ENCODE measurements around the gene TTC19. TPM values are rescaled to one million over a fixed set of nuclear protein-coding genes. Genes with fewer than 3 reads are reported as not detected.

Gene TTC19
- total and polyA plus RNA-seq, 12 donors: 20.6 to 152 (median 50.5) TPM

DNA sequence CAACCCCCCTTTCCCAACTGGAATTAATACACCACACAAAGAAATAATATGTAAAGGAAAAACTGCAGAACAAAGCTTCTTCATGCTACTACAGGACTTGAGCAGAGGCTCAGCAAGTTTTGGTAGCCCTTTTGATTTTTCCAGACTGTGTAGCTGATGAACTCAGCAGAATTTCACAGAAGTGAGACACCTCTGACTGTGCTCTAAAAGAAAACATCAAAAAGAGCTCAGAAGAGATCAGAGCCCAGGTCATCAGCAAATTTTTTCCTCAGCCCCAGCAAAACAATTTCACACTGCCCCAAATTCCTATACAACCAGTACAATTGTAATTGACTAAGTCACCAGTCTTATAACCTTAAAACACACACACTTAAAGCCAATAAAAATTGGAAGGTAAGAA, 38.0 kb downstream of the TTC19 start:
- Histone ChIP-seq H3K4me3 (no peak overlapping the region), H3K4me1 (replicated peaks in 1 of 2) (peaks cover 3 to 10% of the 10 kb centered on the region in 2 donors), H3K36me3 (replicated peaks in 1 of 2) (peaks cover 0 to 47% of the 10 kb centered on the region in 2 donors), H3K27ac (peak overlapping the region in 1 of 5 donors; percentile 2), H3K27me3 (no peaks in the 10 kb centered on the region), H3K9me3 (replicated peaks in 1 of 3) (no peaks in the 10 kb centered on the region)
- no peak for DNase-seq
- no peak for TF ChIP-seq POLR2A (IDR thresholded peaks at IDR 0.05)
- TF ChIP-seq, protein P1, sequence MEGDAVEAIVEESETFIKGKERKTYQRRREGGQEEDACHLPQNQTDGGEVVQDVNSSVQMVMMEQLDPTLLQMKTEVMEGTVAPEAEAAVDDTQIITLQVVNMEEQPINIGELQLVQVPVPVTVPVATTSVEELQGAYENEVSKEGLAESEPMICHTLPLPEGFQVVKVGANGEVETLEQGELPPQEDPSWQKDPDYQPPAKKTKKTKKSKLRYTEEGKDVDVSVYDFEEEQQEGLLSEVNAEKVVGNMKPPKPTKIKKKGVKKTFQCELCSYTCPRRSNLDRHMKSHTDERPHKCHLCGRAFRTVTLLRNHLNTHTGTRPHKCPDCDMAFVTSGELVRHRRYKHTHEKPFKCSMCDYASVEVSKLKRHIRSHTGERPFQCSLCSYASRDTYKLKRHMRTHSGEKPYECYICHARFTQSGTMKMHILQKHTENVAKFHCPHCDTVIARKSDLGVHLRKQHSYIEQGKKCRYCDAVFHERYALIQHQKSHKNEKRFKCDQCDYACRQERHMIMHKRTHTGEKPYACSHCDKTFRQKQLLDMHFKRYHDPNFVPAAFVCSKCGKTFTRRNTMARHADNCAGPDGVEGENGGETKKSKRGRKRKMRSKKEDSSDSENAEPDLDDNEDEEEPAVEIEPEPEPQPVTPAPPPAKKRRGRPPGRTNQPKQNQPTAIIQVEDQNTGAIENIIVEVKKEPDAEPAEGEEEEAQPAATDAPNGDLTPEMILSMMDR (IDR thresholded peaks at IDR 0.05): no peak
- intact Hi-C loops (cut with DNase I): no loop called here

DNA sequence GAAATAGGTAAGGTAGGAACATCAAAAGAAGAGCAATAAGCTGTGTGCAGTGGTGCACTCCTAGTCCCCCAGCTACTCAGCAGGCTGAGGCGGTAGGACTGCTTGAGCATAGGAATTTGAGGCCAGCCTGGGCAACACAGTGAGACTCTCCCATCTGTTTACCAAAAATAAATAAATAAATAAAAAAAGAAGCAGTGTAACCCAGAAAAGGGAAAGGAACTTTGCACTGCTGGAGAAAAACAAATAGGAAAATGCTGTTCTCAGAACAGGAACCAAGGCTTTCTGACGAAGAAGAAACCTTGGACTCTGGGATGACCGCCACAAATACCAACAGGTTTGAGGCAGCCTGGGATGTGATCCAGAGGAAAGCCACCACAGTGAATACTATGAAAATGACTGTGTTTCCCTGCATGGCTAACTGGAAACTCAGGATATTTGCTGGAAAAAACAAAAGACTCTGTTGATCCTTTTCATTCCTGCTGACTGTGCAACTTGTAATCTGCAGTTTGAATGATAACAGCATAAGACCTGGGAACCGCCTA, 41.2 kb downstream of the TTC19 start:
- Histone ChIP-seq H3K27ac (peak overlapping the region; percentile 41 to 84 (median 76)), H3K9me3 (replicated peaks in 1 of 3) (no peaks in the 10 kb centered on the region), H3K4me1 (replicated peaks in 1 of 2) (peaks cover 3 to 10% of the 10 kb centered on the region in 2 donors), H3K27me3 (no peaks in the 10 kb centered on the region), H3K4me3 (no peak overlapping the region), H3K36me3 (replicated peaks in 1 of 2) (peaks cover 0 to 34% of the 10 kb centered on the region in 2 donors)
- DNase-seq: peak; percentile 77 to 90 (median 88)
- no peak for TF ChIP-seq POLR2A (IDR thresholded peaks at IDR 0.05)
- TF ChIP-seq, protein P1 (IDR thresholded peaks at IDR 0.05): no peak
- WGBS, 4 donors: 31 to 44% (median 33%) methylated on average over 4 of the region's 4 CpGs
- intact Hi-C loops (cut with DNase I): no loop called here

DNA sequence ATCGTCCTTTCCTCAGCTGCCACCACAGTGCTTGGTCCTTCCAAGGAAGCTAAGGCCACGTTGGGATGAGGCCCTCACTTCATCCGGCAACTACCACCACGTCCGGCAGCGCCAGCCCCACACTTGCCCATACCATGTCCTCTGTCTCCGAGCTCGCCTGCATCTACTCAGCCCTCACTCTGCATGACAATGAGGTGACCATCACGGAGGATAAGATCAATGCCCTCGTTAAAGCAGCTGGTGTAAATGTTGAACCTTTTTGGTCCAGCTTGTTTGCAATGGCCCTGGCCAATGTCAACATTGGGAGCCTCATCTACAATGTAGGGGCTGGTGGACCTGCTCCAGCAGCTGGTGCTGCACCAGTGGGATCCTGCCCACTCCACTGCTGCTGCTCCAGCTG, 44.9 kb downstream of the TTC19 start:
- Histone ChIP-seq H3K27ac (no peak overlapping the region), H3K9me3 (replicated peaks in 1 of 3) (no peaks in the 10 kb centered on the region), H3K27me3 (no peaks in the 10 kb centered on the region), H3K4me1 (replicated peaks in 1 of 2) (peaks cover 3 to 10% of the 10 kb centered on the region in 2 donors), H3K4me3 (no peak overlapping the region), H3K36me3 (replicated peaks in 1 of 2) (peaks cover 0 to 43% of the 10 kb centered on the region in 2 donors)
- no peak for DNase-seq
- TF ChIP-seq, protein P1 (IDR thresholded peaks at IDR 0.05): no peak
- TF ChIP-seq POLR2A (IDR thresholded peaks at IDR 0.05): no peak
- intact Hi-C loops (cut with DNase I): no loop called here
- WGBS, 4 donors: 89 to 94% (median 91%) methylated on average over 10 of the region's 10 CpGs

DNA sequence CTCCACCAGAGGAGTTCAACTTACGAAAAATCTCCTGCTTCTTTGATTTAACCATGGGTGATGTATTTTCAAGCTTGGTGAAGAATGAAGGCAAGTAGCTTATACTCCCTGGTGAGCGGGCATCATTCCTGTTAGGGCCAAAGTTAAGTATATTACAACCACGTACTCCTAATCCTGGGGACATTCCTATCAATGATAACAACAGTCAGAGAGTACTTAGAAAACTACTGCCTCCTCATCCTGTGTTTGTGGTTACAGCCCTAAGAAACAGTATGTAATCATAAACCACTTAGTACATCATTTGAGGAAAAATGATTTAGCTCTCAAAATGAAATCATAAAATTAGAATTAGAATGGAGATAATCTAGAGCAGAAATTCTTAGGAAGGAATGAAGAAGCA, 47.3 kb downstream of the TTC19 start:
- no peak overlapping the region for H3K27ac ChIP-seq
- DNase-seq: no peak
- no peak overlapping the region for H3K4me3 ChIP-seq
- no peaks in the 10 kb centered on the region for H3K4me1 ChIP-seq (replicated peaks in 1 of 2)
- no peaks in the 10 kb centered on the region for H3K27me3 ChIP-seq
- intact Hi-C loops (cut with DNase I): no loop called here
- peaks cover 0 to 41% of the 10 kb centered on the region in 2 donors for H3K36me3 ChIP-seq (replicated peaks in 1 of 2)
- no peaks in the 10 kb centered on the region for H3K9me3 ChIP-seq (replicated peaks in 1 of 3)
- 95 to 98% (median 97%) methylated on average over 3 of the region's 3 CpGs for WGBS, 4 donors
- TF ChIP-seq POLR2A (IDR thresholded peaks at IDR 0.05): no peak
- TF ChIP-seq, protein P1 (IDR thresholded peaks at IDR 0.05): no peak

All from adrenal gland (tissue), 12 donors.